Uterus (tissue), 2 donors: Measurements from ENCODE around the gene ASIC4.

Experiments used
- CTCF ChIP-seq, 4 experiments: fragments of 200-600 bp in 2 of 4; fragments of 450-650 bp in 2 of 4; sonication (generic) in 2 of 4; IDR thresholded peaks; one replicate each; pipeline ENCODE4 v1.5.1; 2016 to 2019; ENCODE audit warnings: antibody characterized with exemption in 4 of 4, mild to moderate bottlenecking in 2 of 4, moderate library complexity in 1 of 4
- POLR2A ChIP-seq, 2 donors: fragments of 450-650 bp; IDR thresholded peaks; one replicate each; pipeline ENCODE4 v1.6.1; 2016; ENCODE audit warnings: antibody characterized with exemption in 2 of 2, mild to moderate bottlenecking in 1 of 2, moderate library complexity in 1 of 2

GRCh38 chr2:219567791-219568361 is 53.6 kb downstream of the ASIC4 start:
- TF ChIP-seq CTCF (IDR thresholded peaks at IDR 0.05), result no peak
- TF ChIP-seq POLR2A (IDR thresholded peaks at IDR 0.05), result no peak
